ENCODE data around the gene RYR3.

RYR3 gene

DNA sequence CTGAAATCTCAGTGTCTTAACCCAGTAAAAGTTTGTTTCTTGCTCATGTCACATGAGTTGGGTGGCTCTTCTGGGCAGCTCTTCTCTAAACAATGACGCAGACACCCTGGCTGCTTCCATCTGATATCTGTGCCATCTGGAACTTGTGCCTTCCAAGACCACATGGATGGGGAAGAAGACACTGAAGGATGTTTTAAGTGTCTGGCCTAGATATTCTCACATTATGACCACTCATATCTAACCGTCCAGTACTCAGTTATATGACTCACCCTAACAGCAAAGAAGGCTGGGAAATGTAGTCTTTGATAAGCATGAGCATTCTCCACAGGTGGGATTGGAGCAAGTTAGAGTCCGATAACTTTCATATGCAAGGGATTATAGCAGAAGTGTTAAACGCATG is 66.4 kb downstream of the RYR3 start:
- Histone ChIP-seq H3K9me2 (replicated peaks; ENCODE audit: low read depth, low read length) (no peaks in the 10 kb centered on the region), H2AFZ (ENCODE audit: low read length) (no peak overlapping the region)

DNA sequence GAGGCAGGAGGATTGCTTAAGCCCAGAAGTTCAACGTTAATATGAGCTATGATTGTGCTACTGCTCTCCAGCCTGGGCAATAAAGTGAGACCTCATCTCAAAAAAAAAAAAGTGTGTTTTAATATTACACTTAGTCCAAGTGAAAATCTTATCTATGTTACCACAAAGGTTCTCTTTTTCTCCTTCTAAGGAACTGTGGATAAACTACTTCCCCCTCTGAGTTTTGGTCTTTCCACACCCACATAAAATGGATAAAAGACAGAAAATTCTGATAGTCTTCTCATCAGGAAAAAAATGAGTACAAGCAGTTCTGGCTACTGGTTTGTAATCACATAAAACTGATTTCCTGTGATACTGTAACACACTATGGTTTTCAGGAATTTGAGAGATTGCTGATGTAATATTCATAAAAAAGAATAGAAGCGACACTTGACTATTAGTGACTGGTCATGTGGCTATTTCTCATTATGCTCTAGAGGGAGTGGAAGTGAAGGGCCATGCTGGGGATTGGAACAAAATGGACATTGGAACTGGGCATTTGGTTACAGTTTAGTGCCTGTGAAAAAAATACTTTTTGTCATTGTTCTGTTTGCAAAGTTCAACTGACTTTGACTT is 68.2 kb downstream of the RYR3 start:
- TF ChIP-seq, protein P1, sequence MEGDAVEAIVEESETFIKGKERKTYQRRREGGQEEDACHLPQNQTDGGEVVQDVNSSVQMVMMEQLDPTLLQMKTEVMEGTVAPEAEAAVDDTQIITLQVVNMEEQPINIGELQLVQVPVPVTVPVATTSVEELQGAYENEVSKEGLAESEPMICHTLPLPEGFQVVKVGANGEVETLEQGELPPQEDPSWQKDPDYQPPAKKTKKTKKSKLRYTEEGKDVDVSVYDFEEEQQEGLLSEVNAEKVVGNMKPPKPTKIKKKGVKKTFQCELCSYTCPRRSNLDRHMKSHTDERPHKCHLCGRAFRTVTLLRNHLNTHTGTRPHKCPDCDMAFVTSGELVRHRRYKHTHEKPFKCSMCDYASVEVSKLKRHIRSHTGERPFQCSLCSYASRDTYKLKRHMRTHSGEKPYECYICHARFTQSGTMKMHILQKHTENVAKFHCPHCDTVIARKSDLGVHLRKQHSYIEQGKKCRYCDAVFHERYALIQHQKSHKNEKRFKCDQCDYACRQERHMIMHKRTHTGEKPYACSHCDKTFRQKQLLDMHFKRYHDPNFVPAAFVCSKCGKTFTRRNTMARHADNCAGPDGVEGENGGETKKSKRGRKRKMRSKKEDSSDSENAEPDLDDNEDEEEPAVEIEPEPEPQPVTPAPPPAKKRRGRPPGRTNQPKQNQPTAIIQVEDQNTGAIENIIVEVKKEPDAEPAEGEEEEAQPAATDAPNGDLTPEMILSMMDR (conservative IDR thresholded peaks at IDR 0.05; ENCODE audit: low read length) = no peak
- TF ChIP-seq EZH2phosphoT487 (IDR thresholded peaks at IDR 0.05; ENCODE audit: borderline replicate concordance) = no peak
- H2AFZ ChIP-seq (ENCODE audit: low read length) = no peak overlapping the region
- H3K9me3 ChIP-seq (ENCODE audit: insufficient read depth, low read depth, low read length) = no peaks in the 10 kb centered on the region

More for the DNA sequence above, 66.4 kb downstream of the RYR3 start:
- no peaks in the 10 kb centered on the region for H3K4me1 ChIP-seq (ENCODE audit: insufficient read depth, low read length, poor library complexity, severe bottlenecking)
- H3K4me3 ChIP-seq (ENCODE audit: low read length, poor library complexity, severe bottlenecking) = no peak overlapping the region
- no peaks in the 10 kb centered on the region for H3K9me3 ChIP-seq (ENCODE audit: insufficient read depth, low read depth, low read length)
- no peak overlapping the region for H3K4me2 ChIP-seq (ENCODE audit: low read depth, low read length, poor library complexity, severe bottlenecking)
- H3K9ac ChIP-seq (ENCODE audit: low read depth, low read length, poor library complexity, severe bottlenecking) = no peak overlapping the region
- TF ChIP-seq EZH2phosphoT487 (IDR thresholded peaks at IDR 0.05; ENCODE audit: borderline replicate concordance) = no peak
- TF ChIP-seq, protein P1 (conservative IDR thresholded peaks at IDR 0.05; ENCODE audit: low read length) = no peak
- no peaks in the 10 kb centered on the region for H3K27me3 ChIP-seq (ENCODE audit: insufficient read depth, low read length, poor library complexity, severe bottlenecking)
- no peaks in the 10 kb centered on the region for H4K20me1 ChIP-seq (ENCODE audit: insufficient read depth, low read length, poor library complexity, severe bottlenecking)
- H3K36me3 ChIP-seq (ENCODE audit: insufficient read depth, low read length) = no peaks in the 10 kb centered on the region
- no peaks in the 10 kb centered on the region for H3K79me2 ChIP-seq (ENCODE audit: insufficient read depth, low read length)
- H3F3A ChIP-seq (ENCODE audit: low read depth) = no peaks in the 10 kb centered on the region

DNA sequence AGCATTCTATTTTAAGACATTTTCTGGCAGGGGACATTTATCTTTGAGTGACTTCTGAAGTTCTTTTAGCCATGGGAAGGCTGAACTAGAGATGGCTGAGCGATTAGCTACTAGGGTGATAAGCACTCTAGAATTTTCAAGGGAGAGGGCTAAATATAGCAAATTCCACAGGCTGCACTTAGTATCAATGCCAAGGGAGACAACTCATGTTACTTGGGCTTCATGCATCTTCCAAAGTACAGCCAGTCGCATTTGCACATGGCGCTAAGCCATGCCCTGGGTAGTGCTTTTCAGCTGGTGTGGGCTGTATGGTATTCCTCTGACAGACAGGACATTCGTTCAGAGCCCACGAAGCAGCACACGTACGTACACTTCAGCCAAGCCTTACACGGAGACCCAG is 69.6 kb downstream of the RYR3 start:
- no peaks in the 10 kb centered on the region for H3K79me2 ChIP-seq (ENCODE audit: insufficient read depth, low read length)
- no peak overlapping the region for H3K9ac ChIP-seq (ENCODE audit: low read depth, low read length, poor library complexity, severe bottlenecking)
- H3K4me2 ChIP-seq (ENCODE audit: low read depth, low read length, poor library complexity, severe bottlenecking) = no peak overlapping the region
- H3K4me1 ChIP-seq (ENCODE audit: insufficient read depth, low read length, poor library complexity, severe bottlenecking) = no peaks in the 10 kb centered on the region
- no peak overlapping the region for H2AFZ ChIP-seq (ENCODE audit: low read length)
- no peaks in the 10 kb centered on the region for H3K27me3 ChIP-seq (ENCODE audit: insufficient read depth, low read length, poor library complexity, severe bottlenecking)
- H3F3A ChIP-seq (ENCODE audit: low read depth) = no peaks in the 10 kb centered on the region
- H3K4me3 ChIP-seq (ENCODE audit: low read length, poor library complexity, severe bottlenecking) = no peak overlapping the region
- TF ChIP-seq, protein P1 (conservative IDR thresholded peaks at IDR 0.05; ENCODE audit: low read length) = no peak
- TF ChIP-seq EZH2phosphoT487 (IDR thresholded peaks at IDR 0.05; ENCODE audit: borderline replicate concordance) = no peak
- H3K9me2 ChIP-seq (replicated peaks; ENCODE audit: low read depth, low read length) = no peaks in the 10 kb centered on the region
- H4K20me1 ChIP-seq (ENCODE audit: insufficient read depth, low read length, poor library complexity, severe bottlenecking) = no peaks in the 10 kb centered on the region
- H3K9me3 ChIP-seq (ENCODE audit: insufficient read depth, low read depth, low read length) = no peaks in the 10 kb centered on the region
- no peaks in the 10 kb centered on the region for H3K36me3 ChIP-seq (ENCODE audit: insufficient read depth, low read length)

More for the DNA sequence above, 68.2 kb downstream of the RYR3 start:
- no peaks in the 10 kb centered on the region for H3K36me3 ChIP-seq (ENCODE audit: insufficient read depth, low read length)
- no peaks in the 10 kb centered on the region for H3K4me1 ChIP-seq (ENCODE audit: insufficient read depth, low read length, poor library complexity, severe bottlenecking)
- no peaks in the 10 kb centered on the region for H3F3A ChIP-seq (ENCODE audit: low read depth)
- H3K9ac ChIP-seq (ENCODE audit: low read depth, low read length, poor library complexity, severe bottlenecking) = no peak overlapping the region
- H3K79me2 ChIP-seq (ENCODE audit: insufficient read depth, low read length) = no peaks in the 10 kb centered on the region
- H4K20me1 ChIP-seq (ENCODE audit: insufficient read depth, low read length, poor library complexity, severe bottlenecking) = no peaks in the 10 kb centered on the region
- H3K4me3 ChIP-seq (ENCODE audit: low read length, poor library complexity, severe bottlenecking) = no peak overlapping the region
- no peaks in the 10 kb centered on the region for H3K9me2 ChIP-seq (replicated peaks; ENCODE audit: low read depth, low read length)
- no peaks in the 10 kb centered on the region for H3K27me3 ChIP-seq (ENCODE audit: insufficient read depth, low read length, poor library complexity, severe bottlenecking)
- no peak overlapping the region for H3K4me2 ChIP-seq (ENCODE audit: low read depth, low read length, poor library complexity, severe bottlenecking)
